Measurements from ENCODE around the gene CHDH. TPM values are rescaled to one million over a fixed set of nuclear protein-coding genes. Genes with fewer than 3 reads are reported as not detected.

CHDH gene
- polyA plus RNA-seq, 2 of the 4 experiments (the other 2 are of a cell fraction), result 1.1 to 2.8 TPM

DNA sequence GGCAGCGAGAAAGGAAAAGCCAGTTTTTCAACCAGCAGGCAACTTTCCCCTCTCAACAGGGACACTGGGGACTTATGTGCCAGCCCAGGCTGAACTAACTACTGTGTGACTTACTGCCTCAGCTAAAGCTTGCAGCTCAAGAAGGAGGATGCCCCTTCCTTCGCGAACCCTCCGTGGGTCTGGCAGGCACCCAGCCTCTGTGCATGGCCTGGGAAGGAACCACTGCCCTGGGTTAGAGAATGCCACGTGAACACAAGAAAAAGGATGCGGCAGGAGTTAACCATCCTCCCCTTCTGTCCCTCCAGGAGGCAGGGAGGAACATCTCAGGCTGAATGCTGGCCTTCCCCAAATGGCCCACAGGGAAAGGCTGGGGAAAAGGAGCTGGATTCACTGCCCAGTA, 29.0 kb downstream of the CHDH start:
- no peak for ATAC-seq
- DNase-seq (ENCODE audit: low read depth in 1 of 2, low spot score in 1 of 2), result no peak
- FAIRE-seq, result no peak
- WGBS (ENCODE audit: missing lambda C conversion rate), result 90% methylated on average over 2 of the region's 6 CpGs
- Histone ChIP-seq H3K4me1 (no peaks in the 10 kb centered on the region), H3K27ac (no peak overlapping the region), H3K4me2 (no peak overlapping the region), H3K4me3 (no peak overlapping the region), H3K9me3 (no peaks in the 10 kb centered on the region)
- ChIA-PET CTCF (no interaction called here), POLR2A (no interaction called here)
- no peak for TF ChIP-seq BHLHE40 (IDR thresholded peaks at IDR 0.05; ENCODE audit: low read depth, low read length)
- TF ChIP-seq HDAC2 (IDR thresholded peaks at IDR 0.05), result no peak
- TF ChIP-seq FOXS1 (CRISPR knock-in tag; IDR thresholded peaks at IDR 0.05), result no peak
- no peak for TF ChIP-seq ZC3H11A (IDR thresholded peaks at IDR 0.05)
- TF ChIP-seq, protein P1, sequence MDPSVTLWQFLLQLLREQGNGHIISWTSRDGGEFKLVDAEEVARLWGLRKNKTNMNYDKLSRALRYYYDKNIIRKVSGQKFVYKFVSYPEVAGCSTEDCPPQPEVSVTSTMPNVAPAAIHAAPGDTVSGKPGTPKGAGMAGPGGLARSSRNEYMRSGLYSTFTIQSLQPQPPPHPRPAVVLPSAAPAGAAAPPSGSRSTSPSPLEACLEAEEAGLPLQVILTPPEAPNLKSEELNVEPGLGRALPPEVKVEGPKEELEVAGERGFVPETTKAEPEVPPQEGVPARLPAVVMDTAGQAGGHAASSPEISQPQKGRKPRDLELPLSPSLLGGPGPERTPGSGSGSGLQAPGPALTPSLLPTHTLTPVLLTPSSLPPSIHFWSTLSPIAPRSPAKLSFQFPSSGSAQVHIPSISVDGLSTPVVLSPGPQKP (IDR thresholded peaks at IDR 0.05; ENCODE audit: low read depth, low read length), result no peak
- TF ChIP-seq RNF2 (IDR thresholded peaks at IDR 0.05; ENCODE audit: borderline replicate concordance, low read depth), result no peak
- no peak for TF ChIP-seq MAFK (IDR thresholded peaks at IDR 0.05; ENCODE audit: partially characterized antibody)
- no peak for TF ChIP-seq CHD4 (IDR thresholded peaks at IDR 0.05; ENCODE audit: borderline replicate concordance)
- TF ChIP-seq, protein P2, sequence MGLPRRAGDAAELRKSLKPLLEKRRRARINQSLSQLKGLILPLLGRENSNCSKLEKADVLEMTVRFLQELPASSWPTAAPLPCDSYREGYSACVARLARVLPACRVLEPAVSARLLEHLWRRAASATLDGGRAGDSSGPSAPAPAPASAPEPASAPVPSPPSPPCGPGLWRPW (IDR thresholded peaks at IDR 0.05), result no peak
- TF ChIP-seq HMGXB4 (CRISPR knock-in tag; IDR thresholded peaks at IDR 0.05; ENCODE audit: borderline replicate concordance), result no peak
- no peak for TF ChIP-seq EHF (CRISPR knock-in tag; IDR thresholded peaks at IDR 0.05)
- no peak for TF ChIP-seq ATOH8 (CRISPR knock-in tag; IDR thresholded peaks at IDR 0.05; ENCODE audit: low read depth)
- TF ChIP-seq SREBF2 (IDR thresholded peaks at IDR 0.05), result no peak

- ChIA-PET CTCF (no interaction called here), POLR2A (no interaction called here)
- H3K4me3 ChIP-seq, result no peak overlapping the region
- no peaks in the 10 kb centered on the region for H3K9me3 ChIP-seq
- no peak for ATAC-seq
- 77% methylated on average over 4 of the region's 4 CpGs for WGBS (ENCODE audit: missing lambda C conversion rate)
- FAIRE-seq, result no peak
- no peak for DNase-seq (ENCODE audit: low read depth in 1 of 2, low spot score in 1 of 2)
- no peaks in the 10 kb centered on the region for H3K4me1 ChIP-seq
- no peak overlapping the region for H3K27ac ChIP-seq
- no peak overlapping the region for H3K4me2 ChIP-seq
- TF ChIP-seq, protein P3, sequence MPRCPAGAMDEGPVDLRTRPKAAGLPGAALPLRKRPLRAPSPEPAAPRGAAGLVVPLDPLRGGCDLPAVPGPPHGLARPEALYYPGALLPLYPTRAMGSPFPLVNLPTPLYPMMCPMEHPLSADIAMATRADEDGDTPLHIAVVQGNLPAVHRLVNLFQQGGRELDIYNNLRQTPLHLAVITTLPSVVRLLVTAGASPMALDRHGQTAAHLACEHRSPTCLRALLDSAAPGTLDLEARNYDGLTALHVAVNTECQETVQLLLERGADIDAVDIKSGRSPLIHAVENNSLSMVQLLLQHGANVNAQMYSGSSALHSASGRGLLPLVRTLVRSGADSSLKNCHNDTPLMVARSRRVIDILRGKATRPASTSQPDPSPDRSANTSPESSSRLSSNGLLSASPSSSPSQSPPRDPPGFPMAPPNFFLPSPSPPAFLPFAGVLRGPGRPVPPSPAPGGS (IDR thresholded peaks at IDR 0.05), result no peak
- TF ChIP-seq KDM5A (IDR thresholded peaks at IDR 0.05) (no peak), KDM1A (IDR thresholded peaks at IDR 0.05; ENCODE audit: low read depth) (no peak), TFCP2L1 (CRISPR knock-in tag; IDR thresholded peaks at IDR 0.05) (no peak), RNF2 (IDR thresholded peaks at IDR 0.05; ENCODE audit: borderline replicate concordance, low read depth) (no peak), CEBPB (IDR thresholded peaks at IDR 0.05) (no peak), TP53 (CRISPR knock-in tag; IDR thresholded peaks at IDR 0.05) (no peak)
- TF ChIP-seq, protein P1 (IDR thresholded peaks at IDR 0.05; ENCODE audit: low read depth, low read length), result no peak
- TF ChIP-seq, protein P4, sequence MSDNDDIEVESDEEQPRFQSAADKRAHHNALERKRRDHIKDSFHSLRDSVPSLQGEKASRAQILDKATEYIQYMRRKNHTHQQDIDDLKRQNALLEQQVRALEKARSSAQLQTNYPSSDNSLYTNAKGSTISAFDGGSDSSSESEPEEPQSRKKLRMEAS (IDR thresholded peaks at IDR 0.05), result no peak
- TF ChIP-seq, protein P2 (IDR thresholded peaks at IDR 0.05), result no peak
These were observed 29.8 kb downstream of the CHDH start for GRCh38 chr3:53816425-53816824.

Data from A549 (cell line).